Activated naive CD4-positive, alpha-beta T cell treated with anti-CD3 and anti-CD28 coated beads, Interleukin-2, amount 10 ng/mL, durations not matched to agents 7 days and 5 days (primary cell): ENCODE data around the gene DZIP3.
A peak's percentile ranks its signal among the peaks of the same experiment; 100 is the strongest.
"Not testable (repeated sequence)": the region's sequence is repeated elsewhere in the genome, so short reads cannot be mapped to it uniquely, and the experiment has no call there.

Source experiments
- CTCF ChIA-PET: fragments of 350-600 bp; sonication (Branson Sonifier 250); formaldehyde crosslinking; loops from one replicate; lab custom pipeline; 2021; ENCODE audit warnings: antibody characterized with exemption; lab: Charles Lee
- DNase-seq: peaks from one replicate; pipeline ENCODE4 v3.0.0-alpha.2; 2020
- H3K27ac Mint-ChIP-seq: one replicate; pipeline ENCODE4 v1.8.0; 2021; ENCODE audit warnings: mild to moderate bottlenecking, moderate library complexity, mixed read lengths
- H3K27me3 Mint-ChIP-seq: one replicate; pipeline ENCODE4 v1.8.0; 2021; ENCODE audit warnings: mild to moderate bottlenecking, mixed read lengths
- H3K36me3 Mint-ChIP-seq: one replicate; pipeline ENCODE4 v1.8.0; 2021; ENCODE audit warnings: mixed read lengths
- H3K4me1 Mint-ChIP-seq: one replicate; pipeline ENCODE4 v1.8.0; 2021; ENCODE audit warnings: mixed read lengths
- H3K4me3 Mint-ChIP-seq: one replicate; pipeline ENCODE4 v1.8.0; 2021; ENCODE audit warnings: mild to moderate bottlenecking, moderate library complexity, mixed read lengths
- H3K9me3 Mint-ChIP-seq: one replicate; pipeline ENCODE4 v1.8.0; 2021; ENCODE audit warnings: mixed read lengths

DZIP3 gene

GRCh38 chr3:108610651-108611050, 21.1 kb downstream of the DZIP3 start:
- Mint-ChIP-seq H3K4me1 (peaks cover 3% of the 10 kb centered on the region), H3K4me3 (no peak overlapping the region), H3K36me3 (peaks cover 11% of the 10 kb centered on the region), H3K27me3 (no peaks in the 10 kb centered on the region), H3K27ac (no peak overlapping the region), H3K9me3 (no peaks in the 10 kb centered on the region)
- DNase-seq = no peak
- CTCF ChIA-PET = no interaction called here

DNA sequence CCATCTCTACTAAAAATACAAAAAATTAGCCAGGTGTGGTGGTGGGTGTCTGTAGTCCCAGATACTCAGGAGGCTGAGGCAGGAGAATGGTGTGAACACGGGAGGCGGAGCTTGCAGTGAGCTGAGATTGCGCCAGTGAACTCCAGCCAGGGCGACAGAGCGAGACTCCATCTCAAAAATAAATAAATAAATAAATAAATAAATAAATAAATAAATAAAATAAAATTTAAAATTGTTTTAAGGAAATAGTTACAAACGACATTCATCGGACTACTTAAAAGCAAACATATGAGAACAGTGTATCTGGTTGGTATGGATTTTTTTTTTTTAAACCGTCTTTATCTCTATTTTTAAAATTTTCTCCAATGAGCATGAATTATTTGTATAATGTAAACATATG, 26.6 kb downstream of the DZIP3 start:
- H3K27me3 Mint-ChIP-seq, H3K4me3 Mint-ChIP-seq, H3K27ac Mint-ChIP-seq, H3K36me3 Mint-ChIP-seq, CTCF ChIA-PET, H3K9me3 Mint-ChIP-seq, DNase-seq, H3K4me1 Mint-ChIP-seq: not testable (repeated sequence)

DNA sequence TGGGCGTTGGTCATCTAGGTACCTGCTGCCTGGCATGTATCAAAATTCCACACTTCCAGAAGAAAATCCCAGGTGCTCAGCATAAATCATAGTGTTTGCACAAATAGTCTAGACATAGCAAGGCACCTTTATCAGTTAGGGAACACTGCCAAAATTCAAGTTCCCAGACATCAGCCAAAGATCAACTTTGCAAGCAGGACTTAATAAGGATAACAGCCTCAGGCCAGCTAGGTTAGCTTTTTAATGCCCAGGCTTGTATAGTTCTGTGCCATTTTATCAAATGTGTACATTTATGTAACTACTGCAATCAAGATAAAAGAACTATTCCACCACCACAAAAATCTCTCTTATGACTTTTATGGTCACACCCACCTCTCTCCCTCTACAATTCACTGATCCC, 30.7 kb downstream of the DZIP3 start:
- peaks cover 1% of the 10 kb centered on the region for H3K9me3 Mint-ChIP-seq

GRCh38 chr3:108623504-108623903, 34.0 kb downstream of the DZIP3 start:
- Mint-ChIP-seq H3K36me3 (peaks cover 9% of the 10 kb centered on the region), H3K4me1 (no peaks in the 10 kb centered on the region)

More for the DNA sequence above, 30.7 kb downstream of the DZIP3 start:
- CTCF ChIA-PET = no interaction called here
- Mint-ChIP-seq H3K27me3 (no peaks in the 10 kb centered on the region), H3K36me3 (peaks cover 9% of the 10 kb centered on the region), H3K4me3 (no peak overlapping the region), H3K4me1 (no peaks in the 10 kb centered on the region), H3K27ac (no peak overlapping the region)
- no peak for DNase-seq

GRCh38 chr3:108629974-108630373, 40.5 kb downstream of the DZIP3 start:
- Mint-ChIP-seq H3K9me3 (no peaks in the 10 kb centered on the region), H3K27me3 (no peaks in the 10 kb centered on the region), H3K4me3 (no peak overlapping the region), H3K4me1 (no peaks in the 10 kb centered on the region), H3K27ac (no peak overlapping the region), H3K36me3 (peaks cover 2% of the 10 kb centered on the region)
- CTCF ChIA-PET = no interaction called here
- DNase-seq = no peak

More at GRCh38 chr3:108623504-108623903, 34.0 kb downstream of the DZIP3 start:
- DNase-seq = no peak
- Mint-ChIP-seq H3K4me3 (no peak overlapping the region), H3K9me3 (peaks cover 1% of the 10 kb centered on the region), H3K27me3 (no peaks in the 10 kb centered on the region), H3K27ac (no peak overlapping the region)
- CTCF ChIA-PET = no interaction called here

DNA sequence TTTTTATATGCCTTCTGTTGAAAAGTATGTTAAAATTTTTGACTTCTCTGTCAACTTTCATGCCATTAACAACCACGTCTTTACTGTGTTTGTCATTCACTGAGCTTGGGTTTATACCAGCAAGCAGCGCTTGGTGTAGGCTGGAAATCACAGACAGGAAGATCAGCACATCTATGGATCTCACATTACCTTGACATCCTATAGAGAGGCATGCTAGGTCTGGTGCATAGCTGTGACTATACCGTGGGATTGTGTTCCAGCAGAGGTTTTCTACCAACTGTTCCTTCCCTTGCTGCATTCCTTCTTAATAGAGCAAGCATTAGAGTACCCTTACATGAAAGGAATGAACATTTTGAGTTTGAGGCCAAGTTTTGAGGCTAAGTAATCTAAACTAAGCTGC, 53.0 kb downstream of the DZIP3 start:
- Mint-ChIP-seq H3K4me1 (no peaks in the 10 kb centered on the region), H3K36me3 (peaks cover 2% of the 10 kb centered on the region), H3K27ac (no peak overlapping the region), H3K4me3 (no peak overlapping the region), H3K27me3 (no peaks in the 10 kb centered on the region), H3K9me3 (no peaks in the 10 kb centered on the region)
- CTCF ChIA-PET = interaction anchor here (1.5 kb wide), 1 partner anchor 21 kb away, joined by 3 read pairs; no protein-coding TSS in a partner anchor
- DNase-seq = no peak

GRCh38 chr3:108645364-108645763, 55.8 kb downstream of the DZIP3 start:
- Mint-ChIP-seq H3K27ac (no peak overlapping the region), H3K4me3 (no peak overlapping the region), H3K36me3 (peaks cover 3% of the 10 kb centered on the region), H3K4me1 (no peaks in the 10 kb centered on the region), H3K27me3 (no peaks in the 10 kb centered on the region), H3K9me3 (no peaks in the 10 kb centered on the region)
- no peak for DNase-seq
- CTCF ChIA-PET = interaction anchor here (0.6 kb wide), 1 partner anchor 9 kb away, joined by 4 read pairs; no protein-coding TSS in a partner anchor

DNA sequence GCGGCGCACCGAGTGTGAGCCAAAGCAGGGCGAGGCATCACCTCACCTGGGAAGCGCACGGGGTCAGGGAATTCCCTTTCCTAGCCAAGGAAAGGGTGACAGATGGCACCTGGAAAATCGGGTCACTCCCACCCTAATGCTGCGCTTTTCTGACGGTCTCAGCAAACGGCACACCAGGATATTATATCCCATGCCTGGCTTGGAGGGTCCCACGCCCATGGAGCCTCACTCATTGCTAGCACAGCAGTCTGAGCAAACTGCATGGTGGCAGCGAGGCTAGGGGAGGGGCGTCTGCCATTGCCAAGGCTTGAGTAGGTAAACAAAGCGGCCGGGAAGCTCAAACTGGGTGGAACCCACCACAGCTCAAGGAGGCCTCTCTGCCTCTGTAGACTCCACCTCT, 66.1 kb downstream of the DZIP3 start:
- H3K27ac Mint-ChIP-seq, H3K27me3 Mint-ChIP-seq, H3K4me3 Mint-ChIP-seq, CTCF ChIA-PET, DNase-seq, H3K4me1 Mint-ChIP-seq, H3K9me3 Mint-ChIP-seq: not testable (repeated sequence)
- peaks cover 13% of the 10 kb centered on the region for H3K36me3 Mint-ChIP-seq

DNA sequence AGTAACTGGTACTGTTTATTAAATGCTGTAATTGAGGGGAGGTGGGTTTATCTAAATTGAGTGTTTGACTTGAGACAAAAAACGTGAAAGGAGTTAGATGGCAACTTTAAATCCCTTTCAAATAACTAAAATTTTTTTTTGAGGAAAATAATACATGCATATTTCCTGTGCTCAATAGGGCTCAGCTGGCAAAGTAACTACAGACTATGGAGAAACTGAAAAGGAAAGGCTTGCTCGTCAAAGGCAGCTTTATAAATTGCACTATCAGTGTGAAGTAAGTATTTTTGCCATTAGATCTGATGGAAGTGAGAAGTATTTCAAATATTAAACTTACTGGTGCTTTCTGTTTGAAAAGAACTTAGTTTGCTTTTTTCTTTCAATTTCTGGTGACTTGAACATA, 72.2 kb downstream of the DZIP3 start:
- H3K9me3 Mint-ChIP-seq = peaks cover 2% of the 10 kb centered on the region
- DNase-seq = no peak
- no peaks in the 10 kb centered on the region for H3K27me3 Mint-ChIP-seq
- no peak overlapping the region for H3K4me3 Mint-ChIP-seq
- no peak overlapping the region for H3K27ac Mint-ChIP-seq
- CTCF ChIA-PET = interaction anchor here (1.0 to 8.9 kb wide), 6 partner anchors 63 to 255 kb away, joined by 3 to 125 read pairs (median 5); no protein-coding TSS in a partner anchor
- peaks cover 13% of the 10 kb centered on the region for H3K4me1 Mint-ChIP-seq
- H3K36me3 Mint-ChIP-seq = peaks cover 8% of the 10 kb centered on the region

DNA sequence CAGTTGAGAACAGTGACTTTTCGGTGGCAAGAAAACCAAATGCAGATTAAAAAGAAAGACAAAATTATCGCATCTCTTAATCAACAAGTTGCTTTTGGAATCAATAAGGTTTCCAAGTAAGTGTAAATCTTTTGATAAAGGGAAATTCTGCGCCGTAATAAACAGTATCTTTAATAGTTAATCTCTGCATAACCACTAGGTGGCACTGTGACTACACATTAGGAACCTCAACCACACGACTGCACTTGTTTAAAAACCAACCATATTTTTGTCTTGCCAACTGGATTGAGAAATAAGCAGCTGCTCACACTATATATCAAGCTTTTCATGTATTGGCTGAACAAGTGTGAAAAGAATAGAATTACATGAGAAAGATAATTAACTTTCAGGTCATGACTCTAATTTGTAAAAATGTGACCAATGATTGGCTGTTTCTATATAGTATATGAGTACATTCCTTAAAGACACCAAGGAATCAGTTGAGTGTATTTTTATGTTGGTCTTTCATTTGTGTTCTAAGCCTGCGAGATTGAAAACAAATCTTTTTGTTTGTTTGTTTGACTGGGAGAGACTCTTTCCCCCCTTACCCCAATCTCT, 72.7 kb downstream of the DZIP3 start:
- Mint-ChIP-seq H3K36me3 (peaks cover 8% of the 10 kb centered on the region), H3K27me3 (no peaks in the 10 kb centered on the region), H3K27ac (no peak overlapping the region), H3K4me3 (no peak overlapping the region), H3K9me3 (no peaks in the 10 kb centered on the region), H3K4me1 (peaks cover 18% of the 10 kb centered on the region)
- CTCF ChIA-PET = interaction anchor here (0.6 to 8.9 kb wide), 8 partner anchors 10 to 363 kb away, joined by 3 to 125 read pairs (median 4); no protein-coding TSS in a partner anchor
- DNase-seq = peak; percentile 63

DNA sequence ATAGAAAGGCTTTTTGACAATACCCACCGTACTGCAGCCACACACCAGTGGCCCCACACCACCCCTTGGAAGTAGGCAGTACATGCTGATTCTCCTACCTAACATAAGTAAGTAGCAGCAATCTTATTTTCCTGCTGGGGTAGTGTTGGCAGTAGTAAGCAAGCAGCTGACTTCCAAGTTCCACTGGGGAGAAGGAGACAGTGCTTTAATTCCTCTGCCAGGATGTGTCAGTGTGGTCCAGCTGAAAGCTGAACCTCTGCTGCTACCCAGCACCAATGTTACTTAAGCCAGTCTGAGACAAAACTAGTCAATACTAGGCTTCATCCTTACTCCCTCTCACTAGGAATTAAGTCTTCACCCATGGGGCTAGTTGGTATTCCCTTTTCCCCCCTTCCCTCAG, 74.7 kb downstream of the DZIP3 start:
- no peak for DNase-seq
- CTCF ChIA-PET = interaction anchor here (0.7 to 8.9 kb wide), 8 partner anchors 15 to 253 kb away, joined by 3 to 125 read pairs (median 4); no protein-coding TSS in a partner anchor
- peaks cover 22% of the 10 kb centered on the region for H3K4me1 Mint-ChIP-seq
- H3K36me3 Mint-ChIP-seq = peaks cover 9% of the 10 kb centered on the region
- H3K9me3 Mint-ChIP-seq = no peaks in the 10 kb centered on the region
- H3K4me3 Mint-ChIP-seq = no peak overlapping the region
- H3K27me3 Mint-ChIP-seq = no peaks in the 10 kb centered on the region
- no peak overlapping the region for H3K27ac Mint-ChIP-seq

- Mint-ChIP-seq H3K27ac (no peak overlapping the region), H3K36me3 (peaks cover 11% of the 10 kb centered on the region), H3K4me3 (no peak overlapping the region), H3K4me1 (peaks cover 16% of the 10 kb centered on the region), H3K27me3 (no peaks in the 10 kb centered on the region), H3K9me3 (no peaks in the 10 kb centered on the region)
- CTCF ChIA-PET = interaction anchor here (0.8 to 8.9 kb wide), 3 partner anchors 151 to 250 kb away, joined by 3 to 125 read pairs (median 4); no protein-coding TSS in a partner anchor
- no peak for DNase-seq
These were observed 77.8 kb downstream of the DZIP3 start for GRCh38 chr3:108667312-108667711.

DNA sequence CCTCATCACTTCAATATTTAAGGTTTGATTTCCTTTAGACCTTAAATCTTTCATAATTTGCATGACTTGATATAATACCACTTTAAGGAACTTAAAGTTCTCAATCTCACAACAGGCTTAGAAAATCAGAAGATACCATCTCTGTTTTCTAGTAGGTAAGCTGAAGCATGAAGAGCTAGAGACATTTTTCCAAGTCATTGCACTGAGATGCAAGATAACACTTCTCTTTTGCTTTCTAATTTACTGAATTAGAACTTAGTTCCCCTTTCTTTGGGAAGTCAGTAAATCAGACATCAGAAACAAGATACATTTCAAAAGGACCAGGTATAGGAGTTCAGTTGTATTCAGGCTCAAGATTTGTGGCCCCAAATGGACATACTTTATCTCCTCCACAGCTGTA, 79.7 kb downstream of the DZIP3 start:
- DNase-seq = no peak
- no peak overlapping the region for H3K4me3 Mint-ChIP-seq
- H3K27ac Mint-ChIP-seq = no peak overlapping the region
- H3K4me1 Mint-ChIP-seq = peaks cover 17% of the 10 kb centered on the region
- H3K9me3 Mint-ChIP-seq = no peaks in the 10 kb centered on the region
- CTCF ChIA-PET = interaction anchor here (1.4 to 8.9 kb wide), 3 partner anchors 149 to 248 kb away, joined by 4 to 125 read pairs (median 6); no protein-coding TSS in a partner anchor
- H3K36me3 Mint-ChIP-seq = peaks cover 7% of the 10 kb centered on the region
- no peaks in the 10 kb centered on the region for H3K27me3 Mint-ChIP-seq

- Mint-ChIP-seq H3K27ac (no peak overlapping the region), H3K36me3 (peaks cover 10% of the 10 kb centered on the region), H3K27me3 (no peaks in the 10 kb centered on the region), H3K9me3 (no peaks in the 10 kb centered on the region), H3K4me3 (no peak overlapping the region), H3K4me1 (peaks cover 4% of the 10 kb centered on the region)
- CTCF ChIA-PET = interaction anchor here (1.5 kb wide), 1 partner anchor 242 kb away, joined by 3 read pairs; no protein-coding TSS in a partner anchor
- DNase-seq = no peak
These were observed 83.2 kb downstream of the DZIP3 start for GRCh38 chr3:108672701-108673100.
